ENCODE data around the gene ZNF331.

GRCh38 chr19:53504885-53505284 is 33.1 kb upstream of the ZNF331 start:
- TF ChIP-seq EZH2phosphoT487 (IDR thresholded peaks at IDR 0.05; ENCODE audit: low read depth, severe bottlenecking, unreplicated experiment), result no peak
- no peak for TF ChIP-seq CTCF (IDR thresholded peaks at IDR 0.05; ENCODE audit: poor library complexity)
